8988T (cell line): ENCODE results near the gene MAGEB1.

Experiments
- DNase-seq: peaks from one replicate; pipeline ENCODE4 v3.0.0; 2011

The MAGEB1 gene

GRCh38 chrX:30301208-30301607 lies 54.3 kb downstream of the MAGEB1 start:
- no peak for DNase-seq
